OCI-LY7 (cell line): ENCODE data around the gene PRF1. TPM values are rescaled to one million over a fixed set of nuclear protein-coding genes. Genes with fewer than 3 reads are reported as not detected.

ENCODE experiments used
- BruUV-seq: library from RNA; stranded (reverse); fragments of 400-500 nt; replicated peaks from 2 replicates; lab custom pipeline; 2021; lab: Mats Ljungman, UMichigan
- CTCF ChIA-PET: fragments of 300-600 bp; sonication (Branson Sonifier 250); formaldehyde crosslinking; loops from one replicate; lab custom pipeline; 2022; ENCODE audit warnings: antibody characterized with exemption; ENCODE audit not compliant: unreplicated experiment; lab: Charles Lee
- POLR2A ChIA-PET: fragments of 300-600 bp; sonication (Branson Sonifier 250); formaldehyde crosslinking; loops from one replicate; lab custom pipeline; 2022; ENCODE audit warnings: antibody characterized with exemption; lab: Charles Lee
- DNase-seq: peaks from one replicate; pipeline ENCODE4 v3.0.0-alpha.2; 2015; ENCODE audit warnings: low spot score
- H2AFZ ChIP-seq: fragments of 200-600 bp; sonication (generic), shearing (Covaris generic); 2 replicates; pipeline ENCODE4 v1.6.1; 2014; ENCODE audit warnings: mild to moderate bottlenecking, antibody characterized with exemption, low read length, moderate library complexity
- H3K27ac ChIP-seq: fragments of 200-600 bp; sonication (generic); 2 replicates; pipeline ENCODE4 v1.5.1; 2014; ENCODE audit warnings: mixed run types, low read depth, mild to moderate bottlenecking, moderate library complexity, low read length, inconsistent platforms; ENCODE audit not compliant: poor library complexity, severe bottlenecking
- H3K36me3 ChIP-seq: fragments of 200-600 bp; sonication (generic); 2 replicates; pipeline ENCODE4 v1.6.1; 2014; ENCODE audit warnings: mild to moderate bottlenecking, antibody characterized with exemption, low read length, moderate library complexity, mixed read lengths; ENCODE audit not compliant: insufficient read depth
- H3K4me1 ChIP-seq: fragments of 200-600 bp; sonication (generic); 2 replicates; pipeline ENCODE4 v1.5.1; 2014; ENCODE audit warnings: mild to moderate bottlenecking, low read length; ENCODE audit not compliant: insufficient read depth, poor library complexity, severe bottlenecking
- H3K4me2 ChIP-seq: fragments of 200-600 bp; sonication (generic); 2 replicates; pipeline ENCODE4 v1.6.1; 2014; ENCODE audit warnings: mild to moderate bottlenecking, low read length
- H3K4me3 ChIP-seq: fragments of 200-600 bp; sonication (generic); 2 replicates; pipeline ENCODE4 v1.5.1; 2014; ENCODE audit warnings: mild to moderate bottlenecking, low read depth, low read length; ENCODE audit not compliant: poor library complexity, severe bottlenecking
- H3K79me2 ChIP-seq: fragments of 200-600 bp; sonication (generic); 2 replicates; pipeline ENCODE4 v1.6.1; 2016; ENCODE audit warnings: low read depth, mild to moderate bottlenecking, low read length, moderate library complexity, mixed read lengths; ENCODE audit not compliant: insufficient read depth
- H3K9me2 ChIP-seq: fragments of 200-600 bp; sonication (generic); 2 replicates; pipeline ENCODE4 v1.6.1; 2016; ENCODE audit warnings: mild to moderate bottlenecking, low read length, mixed read lengths; ENCODE audit not compliant: insufficient read depth
- H3K9me3 ChIP-seq: fragments of 200-600 bp; sonication (generic); 2 replicates; pipeline ENCODE4 v1.6.1; 2014; ENCODE audit warnings: mild to moderate bottlenecking, mixed run types, low read length, mixed read lengths
- H4K20me1 ChIP-seq: fragments of 200-600 bp; sonication (generic); 2 replicates; pipeline ENCODE4 v1.6.1; 2014; ENCODE audit warnings: mild to moderate bottlenecking, antibody characterized with exemption, low read length, moderate library complexity, mixed read lengths; ENCODE audit not compliant: insufficient read depth
- CTCF ChIP-seq: fragments of 200-600 bp; sonication (generic); conservative IDR thresholded peaks from 2 replicates; pipeline ENCODE4 v1.5.1; 2014; ENCODE audit warnings: mild to moderate bottlenecking, antibody characterized with exemption, low read length, moderate library complexity, mixed read lengths
- EZH2phosphoT487 ChIP-seq: fragments of 200-600 bp; sonication (generic); IDR thresholded peaks from 2 replicates; pipeline ENCODE4 v1.6.1; 2018; ENCODE audit warnings: low read depth, borderline replicate concordance, mild to moderate bottlenecking, mixed run types, antibody characterized with exemption, low read length, moderate library complexity, mixed read lengths
- intact Hi-C: fragments of 100-400 bp; cut with micrococcal nuclease; formaldehyde crosslinking; loops from one replicate; pipeline ENCODE4 v1.10.0; 2022; ENCODE audit not compliant: unreplicated experiment
- total RNA-seq, 2 experiments: library from RNA; depleted of rRNA in 1 of 2; stranded (reverse); fragments of >200 nt in 1 of 2; shearing (Covaris generic) in 1 of 2; gene quantifications; 2 replicates each; pipeline ENCODE4 v1.2.3, GENCODE V29; 2014 to 2022

PRF1 gene
- total RNA-seq, 2 experiments from 2014 or later = 5.8 to 7.0 TPM

- no peak overlapping the region for H3K4me3 ChIP-seq
- intact Hi-C loops = loop anchor here (10.0 kb wide), 1 partner anchor 135 kb away; no protein-coding TSS in a partner anchor
- H2AFZ ChIP-seq = no peak overlapping the region
- no TSS peak for BruUV-seq
- H3K79me2 ChIP-seq = no peaks in the 10 kb centered on the region
- H3K27ac ChIP-seq = no peak overlapping the region
- no peaks in the 10 kb centered on the region for H3K4me1 ChIP-seq
- ChIA-PET CTCF (no interaction called here), POLR2A (interaction anchor here (0.9 kb wide), 1 partner anchor 258 kb away, joined by 3 read pairs; no protein-coding TSS in a partner anchor)
- H4K20me1 ChIP-seq = no peaks in the 10 kb centered on the region
- H3K4me2 ChIP-seq = no peak overlapping the region
- DNase-seq = no peak
- TF ChIP-seq CTCF (peak; percentile 70), EZH2phosphoT487 (no peak)
- H3K36me3 ChIP-seq = no peaks in the 10 kb centered on the region
- H3K9me3 ChIP-seq = peaks cover 19% of the 10 kb centered on the region; the same call in 1 of the 2 replicates
- no peaks in the 10 kb centered on the region for H3K9me2 ChIP-seq
Measured at GRCh38 chr10:70619271-70620019, 16.9 kb upstream of the PRF1 start.

DNA sequence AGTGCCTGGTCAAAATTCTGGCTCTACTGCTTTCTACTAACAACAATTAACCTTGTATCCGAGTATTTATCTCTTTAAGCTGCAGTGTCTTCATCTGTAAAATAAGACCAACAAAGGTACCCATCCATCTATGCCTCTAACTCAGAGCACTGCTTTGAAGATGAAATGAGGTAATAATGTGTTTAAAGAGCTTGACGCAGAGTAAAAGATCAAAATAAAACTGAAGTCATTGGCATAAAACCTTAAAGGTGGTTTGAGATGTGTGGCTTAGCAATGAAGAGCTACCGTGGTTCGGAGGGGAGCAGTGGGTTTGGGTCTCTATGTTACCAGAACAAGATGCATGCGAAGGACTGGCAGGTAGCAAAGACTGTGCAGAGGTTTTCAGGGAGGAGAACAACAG is 16.1 kb upstream of the PRF1 start:
- no peak overlapping the region for H3K27ac ChIP-seq
- H2AFZ ChIP-seq = no peak overlapping the region
- H3K9me3 ChIP-seq = peaks cover 19% of the 10 kb centered on the region; the same call in 1 of the 2 replicates
- BruUV-seq = no TSS peak
- CTCF ChIA-PET = no interaction called here
- H4K20me1 ChIP-seq = no peaks in the 10 kb centered on the region
- no peaks in the 10 kb centered on the region for H3K4me1 ChIP-seq
- no peaks in the 10 kb centered on the region for H3K9me2 ChIP-seq
- no peak for DNase-seq
- POLR2A ChIA-PET = interaction anchor here (0.9 kb wide), 1 partner anchor 259 kb away, joined by 3 read pairs; no protein-coding TSS in a partner anchor
- H3K79me2 ChIP-seq = no peaks in the 10 kb centered on the region
- H3K4me2 ChIP-seq = no peak overlapping the region
- no peak overlapping the region for H3K4me3 ChIP-seq
- no peaks in the 10 kb centered on the region for H3K36me3 ChIP-seq
- intact Hi-C loops = no loop called here
- TF ChIP-seq EZH2phosphoT487 = no peak
- no peak for TF ChIP-seq CTCF
